WERI-Rb-1 (cell line): ENCODE data around the gene FXYD4.
"Not testable (repeated sequence)": the region's sequence is repeated elsewhere in the genome, so short reads cannot be mapped to it uniquely, and the experiment has no call there.

Source experiments
- DNase-seq: peaks from one replicate; pipeline ENCODE4 v3.0.0-alpha.2; 2020
- H3K27ac ChIP-seq: fragments of 250-450 bp; sonication (Bioruptor Pico); 2 replicates; pipeline ENCODE4 v1.5.1; 2020; ENCODE audit warnings: mild to moderate bottlenecking, moderate library complexity
- H3K27me3 ChIP-seq: fragments of 250-450 bp; sonication (Bioruptor Pico); 2 replicates; pipeline ENCODE4 v1.5.1; 2021; ENCODE audit warnings: mild to moderate bottlenecking, low read depth, moderate library complexity; ENCODE audit not compliant: insufficient read depth, severe bottlenecking
- H3K36me3 ChIP-seq: fragments of 250-450 bp; sonication (Bioruptor Pico); 2 replicates; pipeline ENCODE4 v1.5.1; 2020; ENCODE audit warnings: mild to moderate bottlenecking, moderate library complexity
- H3K4me3 ChIP-seq: 2 replicates; pipeline ENCODE4 v1.5.1; 2011; ENCODE audit warnings: low read depth, mild to moderate bottlenecking, control low read depth, low read length
- H3K9me3 ChIP-seq: fragments of 250-450 bp; sonication (Bioruptor Pico); 2 replicates; pipeline ENCODE4 v1.5.1; 2021; ENCODE audit warnings: mild to moderate bottlenecking, moderate library complexity; ENCODE audit not compliant: severe bottlenecking
- TF ChIP-seq, protein P1 (sequence below): IDR thresholded peaks from 2 replicates; pipeline ENCODE4 v1.5.1; 2011; ENCODE audit warnings: low read depth, mild to moderate bottlenecking, control low read depth, inconsistent platforms, low read length

Gene FXYD4

DNA sequence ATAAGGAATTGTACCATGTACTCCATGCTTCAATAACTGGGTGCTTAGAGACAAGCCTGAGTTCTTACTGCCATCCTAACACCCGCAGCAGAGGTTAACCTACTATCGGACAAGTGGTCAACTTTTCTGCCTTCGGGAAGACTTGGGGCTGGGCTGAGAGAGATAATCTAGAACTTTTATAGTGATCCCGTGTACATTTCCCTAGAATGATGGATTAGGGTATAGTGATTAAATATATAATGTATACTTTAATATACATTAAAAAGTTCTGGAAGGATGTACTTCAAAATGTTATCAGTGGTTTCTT, 49.7 kb downstream of the FXYD4 start:
- Histone ChIP-seq H3K36me3 (no peaks in the 10 kb centered on the region), H3K9me3 (peaks cover 7% of the 10 kb centered on the region), H3K27ac (no peak overlapping the region), H3K4me3 (no peak overlapping the region), H3K27me3 (no peaks in the 10 kb centered on the region)
- no peak for DNase-seq
- TF ChIP-seq, protein P1, sequence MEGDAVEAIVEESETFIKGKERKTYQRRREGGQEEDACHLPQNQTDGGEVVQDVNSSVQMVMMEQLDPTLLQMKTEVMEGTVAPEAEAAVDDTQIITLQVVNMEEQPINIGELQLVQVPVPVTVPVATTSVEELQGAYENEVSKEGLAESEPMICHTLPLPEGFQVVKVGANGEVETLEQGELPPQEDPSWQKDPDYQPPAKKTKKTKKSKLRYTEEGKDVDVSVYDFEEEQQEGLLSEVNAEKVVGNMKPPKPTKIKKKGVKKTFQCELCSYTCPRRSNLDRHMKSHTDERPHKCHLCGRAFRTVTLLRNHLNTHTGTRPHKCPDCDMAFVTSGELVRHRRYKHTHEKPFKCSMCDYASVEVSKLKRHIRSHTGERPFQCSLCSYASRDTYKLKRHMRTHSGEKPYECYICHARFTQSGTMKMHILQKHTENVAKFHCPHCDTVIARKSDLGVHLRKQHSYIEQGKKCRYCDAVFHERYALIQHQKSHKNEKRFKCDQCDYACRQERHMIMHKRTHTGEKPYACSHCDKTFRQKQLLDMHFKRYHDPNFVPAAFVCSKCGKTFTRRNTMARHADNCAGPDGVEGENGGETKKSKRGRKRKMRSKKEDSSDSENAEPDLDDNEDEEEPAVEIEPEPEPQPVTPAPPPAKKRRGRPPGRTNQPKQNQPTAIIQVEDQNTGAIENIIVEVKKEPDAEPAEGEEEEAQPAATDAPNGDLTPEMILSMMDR = no peak

DNA sequence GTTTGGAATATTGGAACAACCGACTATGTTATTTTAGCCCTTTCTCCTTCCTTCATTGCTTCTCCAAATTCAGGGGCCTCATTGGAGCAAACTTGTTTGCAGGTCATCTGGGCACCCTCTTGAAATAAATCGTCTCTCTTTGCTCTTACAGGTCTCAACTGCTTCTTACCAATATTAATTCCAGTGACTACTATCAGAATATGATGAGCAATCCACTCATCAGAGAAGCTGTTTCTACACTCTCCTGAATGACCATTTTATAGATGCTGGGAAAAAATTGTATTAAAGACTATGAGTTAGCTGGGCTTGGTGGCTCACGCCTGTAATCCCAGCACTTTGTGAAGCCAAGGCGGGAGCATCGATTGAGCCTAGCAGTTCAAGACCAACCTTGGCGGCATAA, 50.1 kb downstream of the FXYD4 start:
- Histone ChIP-seq H3K4me3 (no peak overlapping the region), H3K27me3 (no peaks in the 10 kb centered on the region), H3K27ac (no peak overlapping the region), H3K36me3 (no peaks in the 10 kb centered on the region), H3K9me3 (peaks cover 7% of the 10 kb centered on the region)
- DNase-seq = no peak
- TF ChIP-seq, protein P1 = no peak

DNA sequence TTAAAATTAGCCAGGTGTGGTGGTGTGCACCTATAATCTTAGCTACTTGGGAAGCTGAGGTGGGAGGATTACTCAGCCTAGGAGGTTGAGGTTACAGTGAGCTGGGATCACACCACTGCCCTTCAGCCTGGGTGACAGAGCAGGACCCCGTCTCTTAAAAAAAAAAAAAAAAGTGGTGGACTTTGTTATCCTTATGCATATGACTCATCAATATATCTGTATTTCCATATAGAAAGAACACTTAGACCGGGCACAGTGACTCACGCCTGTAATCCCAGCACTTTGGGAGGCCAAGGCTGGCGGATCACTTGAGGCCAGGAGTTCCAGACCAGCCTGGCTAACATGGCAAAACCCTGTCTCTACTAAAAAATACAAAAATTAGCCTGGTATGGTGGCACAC, 50.5 kb downstream of the FXYD4 start:
- not testable (repeated sequence) for H3K4me3 ChIP-seq, H3K9me3 ChIP-seq, H3K27ac ChIP-seq, H3K36me3 ChIP-seq, H3K27me3 ChIP-seq, DNase-seq

DNA sequence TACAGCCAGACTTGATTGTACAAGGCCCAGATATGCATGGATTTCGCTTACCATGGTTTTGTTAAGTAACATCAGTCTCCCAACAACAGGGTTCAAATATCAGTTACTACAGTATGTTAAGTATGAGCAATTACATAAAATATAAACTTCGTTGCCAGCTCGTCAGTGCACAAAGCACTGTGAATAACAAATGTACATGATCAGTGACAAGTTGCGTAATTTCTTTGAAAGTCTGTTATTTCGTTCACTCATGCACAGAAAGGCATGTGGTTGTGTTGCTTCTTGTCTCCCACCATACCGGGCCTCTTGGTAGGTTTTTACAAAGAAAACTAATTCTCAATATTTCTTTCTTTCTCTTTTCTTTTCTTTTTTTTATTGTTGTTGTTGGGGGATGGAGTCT, 53.0 kb downstream of the FXYD4 start:
- H3K27me3 ChIP-seq = no peaks in the 10 kb centered on the region
- no peak overlapping the region for H3K27ac ChIP-seq
- H3K36me3 ChIP-seq = no peaks in the 10 kb centered on the region
- H3K9me3 ChIP-seq = peaks cover 5% of the 10 kb centered on the region
- H3K4me3 ChIP-seq = no peak overlapping the region
- no peak for DNase-seq
- TF ChIP-seq, protein P1 = no peak
